GM18519 (cell line): Measurements from ENCODE around the gene ADCK2.
"Not testable (repeated sequence)": the region's sequence is repeated elsewhere in the genome, so short reads cannot be mapped to it uniquely, and the experiment has no call there.

ENCODE experiments used
- ATAC-seq: cut with Tn5 transposase; IDR thresholded peaks from one replicate; pipeline ENCODE4 v1.9.1; 2021; ENCODE audit warnings: mild to moderate bottlenecking, moderate library complexity; ENCODE audit not compliant: unreplicated experiment, low FRiP score

ADCK2 gene

DNA sequence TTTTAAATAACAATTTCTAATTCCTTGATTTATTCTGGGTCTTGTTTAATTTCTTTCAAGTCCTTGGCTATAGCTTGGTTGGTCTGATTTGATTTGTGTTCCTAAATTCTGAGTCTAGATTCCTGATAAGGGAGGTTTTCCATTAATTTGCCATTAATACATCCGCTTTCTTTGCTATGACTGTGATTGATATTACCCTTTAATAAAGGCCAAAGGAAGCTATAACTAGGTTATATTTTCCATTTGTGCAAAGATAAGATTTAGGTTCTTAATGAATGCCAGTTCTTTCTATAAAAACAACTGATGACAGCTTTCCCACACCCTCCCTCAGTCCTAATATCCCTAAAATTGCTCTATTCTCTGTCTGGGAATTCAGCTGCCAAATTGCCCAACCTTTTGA, 52.0 kb downstream of the ADCK2 start:
- no peak for ATAC-seq

- ATAC-seq = no peak
Observed at GRCh38 chr7:140726281-140726680, 53.5 kb downstream of the ADCK2 start.

- ATAC-seq = no peak
Observed at GRCh38 chr7:140732416-140732815, 59.7 kb downstream of the ADCK2 start.

DNA sequence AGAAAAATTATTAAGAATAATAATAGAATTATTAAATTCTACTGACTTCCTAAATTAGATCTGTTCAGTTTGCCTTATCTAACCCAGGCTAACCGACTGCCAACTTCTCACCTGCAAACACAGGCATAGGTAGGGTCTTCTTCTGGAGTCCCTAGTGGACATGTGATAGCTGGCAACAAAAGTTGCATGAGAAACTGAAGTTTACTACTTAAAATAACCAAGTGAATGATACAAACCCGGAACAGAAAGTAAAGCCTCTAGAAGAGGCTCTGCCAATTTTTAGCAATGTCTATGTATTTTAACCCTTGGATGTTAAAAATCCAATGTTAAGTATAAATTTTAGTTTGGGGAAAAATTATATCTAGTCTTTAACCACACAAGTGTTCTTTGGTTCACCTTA, 61.4 kb downstream of the ADCK2 start:
- no peak for ATAC-seq

- no peak for ATAC-seq
Observed at GRCh38 chr7:140734729-140735128, 62.0 kb downstream of the ADCK2 start.

- no peak for ATAC-seq
Observed at GRCh38 chr7:140738280-140738679, 65.5 kb downstream of the ADCK2 start.

DNA sequence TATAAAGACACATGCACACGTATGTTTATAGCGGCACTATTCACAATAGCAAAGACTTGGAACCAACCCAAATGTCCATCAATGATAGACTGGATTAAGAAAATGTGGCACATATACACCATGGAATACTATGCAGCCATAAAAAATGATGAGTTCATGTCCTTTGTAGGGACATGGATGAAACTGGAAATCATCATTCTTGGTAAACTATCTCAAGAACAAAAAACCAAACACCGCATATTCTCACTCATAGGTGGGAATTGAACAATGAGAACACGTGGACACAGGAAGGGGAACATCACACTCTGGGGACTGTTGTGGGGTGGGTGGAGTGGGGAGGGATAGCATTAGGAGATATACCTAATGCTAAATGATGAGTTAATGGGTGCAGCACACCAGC, 70.5 kb downstream of the ADCK2 start:
- not testable (repeated sequence) for ATAC-seq

- no peak for ATAC-seq
Observed at GRCh38 chr7:140744005-140744404, 71.3 kb downstream of the ADCK2 start.
